SK-MEL-5 (cell line): ENCODE results near the gene PPTC7. TPM values are rescaled to one million over a fixed set of nuclear protein-coding genes. Genes with fewer than 3 reads are reported as not detected.
"Not testable (repeated sequence)": the region's sequence is repeated elsewhere in the genome, so short reads cannot be mapped to it uniquely, and the experiment has no call there.

Experiments
- DNase-seq: peaks from one replicate; pipeline ENCODE4 v3.0.0-alpha.2; 2016; ENCODE audit warnings: low read depth, low spot score
- in situ Hi-C: cut with HindIII; loops from 2 replicates; pipeline ENCODE4 v1.10.0; 2016; ENCODE audit warnings: low sequenced_read_pairs, high pct_unique_total_duplicates, low pct_unique_long_range_greater_than_20kb
- total RNA-seq: library from RNA; depleted of rRNA; stranded (reverse); fragments of >200 nt; shearing (Covaris generic); gene quantifications from 2 replicates; pipeline ENCODE4 v1.2.3, GENCODE V29; 2014

The PPTC7 gene
- total RNA-seq, 1 experiment from 2014 or later: 18.9 TPM

DNA sequence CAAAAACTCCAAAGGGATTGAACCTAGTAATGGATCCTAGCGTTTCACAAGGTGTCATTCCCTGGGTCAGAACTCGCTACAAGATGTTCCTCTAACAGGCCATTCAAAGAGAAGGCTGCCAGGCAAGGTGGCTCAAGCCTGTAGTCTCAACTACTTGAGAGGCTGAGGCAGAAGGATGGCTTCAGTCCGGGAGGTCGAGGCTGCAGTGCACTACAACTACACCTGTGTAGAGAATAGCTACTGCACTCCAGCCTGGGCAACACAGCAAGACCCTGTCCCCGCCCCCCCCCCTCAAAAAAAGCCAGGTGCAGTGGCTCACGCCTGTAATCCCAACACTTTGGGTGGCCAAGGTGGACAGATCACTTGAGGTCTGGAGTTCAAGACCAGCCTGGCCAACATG, 14.4 kb downstream of the PPTC7 start:
- in situ Hi-C loops: no loop called here
- DNase-seq: no peak

DNA sequence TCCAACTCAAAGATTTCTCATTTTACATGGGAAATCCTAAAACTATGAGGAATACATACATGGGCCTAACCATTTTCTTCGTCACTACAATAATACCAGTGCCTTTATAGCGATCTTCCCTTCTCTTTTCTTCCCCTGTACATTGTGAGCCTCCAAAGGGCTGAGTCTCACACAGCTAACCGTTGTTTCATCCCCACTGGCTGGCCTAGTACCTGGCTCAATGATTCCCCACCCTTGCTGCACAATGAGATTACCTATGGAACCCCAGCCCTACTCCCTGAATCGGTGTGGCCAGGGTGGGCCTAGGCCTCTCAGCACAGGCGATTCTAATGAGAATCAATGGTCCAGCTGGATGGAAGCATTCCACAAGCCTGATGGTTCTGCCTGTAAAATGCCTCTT, 16.1 kb downstream of the PPTC7 start:
- DNase-seq: no peak

DNA sequence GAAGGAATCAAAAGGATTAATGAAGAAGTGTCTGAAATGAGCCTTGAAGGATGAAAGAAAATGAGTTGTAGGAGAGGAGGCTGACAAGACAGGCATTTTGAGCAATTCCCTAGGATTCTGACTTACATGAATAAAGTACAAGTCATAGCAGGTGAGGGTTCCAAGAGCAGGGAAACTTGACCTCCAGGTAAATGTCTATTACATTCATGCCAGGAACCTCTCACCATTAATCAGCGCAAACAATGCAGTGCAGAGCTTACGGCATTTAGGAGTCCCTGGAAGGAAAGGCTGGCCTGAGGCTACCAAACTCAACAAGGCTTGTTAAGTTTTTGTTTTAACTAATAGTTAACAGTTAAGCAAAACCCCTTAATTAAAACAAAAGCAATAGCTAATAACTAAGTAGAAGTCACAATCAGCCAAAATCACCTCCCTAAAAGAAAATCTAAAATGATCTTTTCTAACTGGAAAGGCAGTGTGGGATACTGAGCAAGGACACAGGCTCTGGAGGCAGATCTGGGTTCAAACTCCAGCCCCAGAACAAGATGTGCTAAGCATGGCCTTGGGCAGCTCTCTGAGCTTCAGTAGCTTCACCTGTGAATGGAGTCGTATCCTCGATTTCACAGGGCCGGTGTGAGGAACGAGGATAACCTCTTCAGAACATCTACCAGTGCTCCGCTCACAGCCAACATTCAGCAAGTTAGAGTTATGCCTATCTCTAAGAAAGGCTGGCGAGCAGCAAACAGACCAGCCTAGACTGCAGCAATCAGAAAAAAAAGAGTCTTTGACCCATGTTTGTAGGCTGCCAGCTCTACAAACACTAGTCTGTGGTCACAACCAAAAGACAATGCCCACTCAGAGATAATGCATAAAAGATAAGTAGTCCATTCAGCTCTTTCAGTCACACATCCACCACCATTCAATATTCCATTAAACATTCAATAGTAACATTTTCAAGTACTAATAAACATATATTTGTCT, 16.9 kb downstream of the PPTC7 start:
- peak; percentile 58 for DNase-seq
- in situ Hi-C loops: no loop called here

More for the DNA sequence above, 16.1 kb downstream of the PPTC7 start:
- in situ Hi-C loops: no loop called here

GRCh38 chr12:110564471-110564991, 18.6 kb downstream of the PPTC7 start:
- in situ Hi-C loops: no loop called here

DNA sequence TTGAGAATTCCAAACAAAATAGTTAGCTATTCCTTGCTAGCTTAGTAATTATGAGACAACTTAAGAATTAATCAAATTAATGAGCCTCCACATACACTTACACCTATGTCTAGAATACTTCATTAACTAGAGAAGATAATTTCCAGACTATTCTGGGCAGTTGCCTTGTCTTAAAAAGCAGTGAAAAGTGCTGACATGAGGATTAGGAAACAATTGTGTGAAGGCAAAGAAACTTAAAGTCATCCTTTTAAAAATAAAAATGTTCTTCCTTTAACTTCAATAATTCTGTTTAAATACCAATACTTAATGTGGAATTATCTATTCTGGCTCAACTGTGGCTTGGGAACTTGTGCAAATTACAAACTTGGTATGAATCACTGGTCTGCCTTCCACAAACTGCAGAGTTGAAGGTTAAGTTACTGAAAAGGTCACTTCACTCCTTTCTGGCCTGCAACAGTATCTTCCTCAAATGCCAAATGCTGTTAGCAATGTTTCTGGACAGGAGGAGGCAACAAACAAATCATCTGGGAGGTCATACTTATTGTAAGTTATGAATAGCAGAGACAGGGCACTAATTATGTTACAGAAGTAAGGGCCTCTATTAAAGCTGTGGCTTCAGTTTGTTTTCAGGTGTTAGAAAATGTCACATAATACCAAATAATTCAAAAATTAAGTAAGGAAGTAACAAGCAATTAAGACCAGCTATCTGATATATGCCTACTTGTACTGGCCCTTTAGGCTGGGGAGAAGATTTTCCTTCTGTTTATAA, 19.2 kb downstream of the PPTC7 start:
- peak; percentile 74 for DNase-seq
- in situ Hi-C loops: no loop called here

More at GRCh38 chr12:110564471-110564991, 18.6 kb downstream of the PPTC7 start:
- no peak for DNase-seq

DNA sequence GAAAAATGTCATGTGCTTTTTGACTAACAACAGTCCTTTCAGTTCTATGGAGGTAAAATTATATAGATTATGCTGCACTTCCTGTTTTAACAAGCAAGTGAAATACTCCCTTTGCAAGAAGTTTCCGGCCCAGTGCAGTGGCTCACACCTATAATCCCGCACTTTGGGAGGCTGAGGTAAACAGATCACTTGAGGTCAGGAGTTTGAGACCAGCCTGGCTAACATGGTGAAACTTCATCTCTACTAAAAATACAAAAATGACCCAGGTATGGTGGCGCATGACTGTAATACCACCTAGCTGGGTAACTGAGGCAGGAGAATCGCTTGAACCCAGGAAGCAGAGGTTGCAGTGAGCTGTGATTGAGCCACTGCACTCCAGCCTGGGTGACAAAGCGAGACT, 20.7 kb downstream of the PPTC7 start:
- in situ Hi-C loops: not testable (repeated sequence)
- peak; percentile 63 for DNase-seq

GRCh38 chr12:110561471-110562201, 21.5 kb downstream of the PPTC7 start:
- no peak for DNase-seq
- in situ Hi-C loops: no loop called here

DNA sequence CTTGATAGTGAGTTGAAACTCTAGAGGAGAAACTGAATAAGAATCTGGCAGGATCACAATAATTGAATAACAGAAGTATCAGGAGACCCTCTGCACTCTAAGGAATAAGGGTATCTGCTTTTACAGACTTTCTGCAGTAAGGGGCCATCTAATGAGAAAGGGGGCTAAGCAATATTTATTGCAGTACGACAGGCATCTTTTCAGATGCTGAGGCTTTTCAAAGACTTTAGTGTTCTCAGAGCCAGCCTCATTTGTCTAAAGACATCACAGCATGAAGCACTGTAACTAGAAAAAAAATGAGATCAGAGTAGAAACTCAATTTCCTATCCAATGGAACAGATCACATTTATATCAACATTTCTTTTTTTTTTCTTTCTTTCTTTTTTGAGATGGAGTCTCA, 22.2 kb downstream of the PPTC7 start:
- DNase-seq: no peak
- in situ Hi-C loops: no loop called here

GRCh38 chr12:110560048-110560447, 23.1 kb downstream of the PPTC7 start:
- in situ Hi-C loops: no loop called here

GRCh38 chr12:110558945-110559344, 24.2 kb downstream of the PPTC7 start:
- in situ Hi-C loops: not testable (repeated sequence)

More at GRCh38 chr12:110560048-110560447, 23.1 kb downstream of the PPTC7 start:
- no peak for DNase-seq

DNA sequence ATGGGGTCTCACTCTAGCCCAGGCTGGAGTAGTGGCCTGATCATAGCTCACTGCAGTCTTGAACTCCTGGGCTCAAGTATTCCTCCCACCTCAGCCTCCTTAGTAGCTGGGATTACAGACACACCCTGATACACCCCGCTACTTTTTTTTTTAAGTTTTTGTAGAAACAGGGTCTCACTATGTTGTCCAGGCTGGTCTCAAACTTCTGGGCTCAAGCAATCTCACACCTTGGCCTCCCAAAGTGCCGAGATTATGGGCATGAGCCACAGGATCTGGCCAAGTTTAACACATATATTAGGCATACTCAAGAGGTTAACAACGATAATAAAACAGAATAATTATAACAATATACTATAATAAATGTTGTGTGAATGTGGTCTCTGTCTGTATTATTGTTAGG, 25.8 kb downstream of the PPTC7 start:
- no peak for DNase-seq
- in situ Hi-C loops: no loop called here

More at GRCh38 chr12:110558945-110559344, 24.2 kb downstream of the PPTC7 start:
- DNase-seq: not testable (repeated sequence)

GRCh38 chr12:110556705-110557104, 26.4 kb downstream of the PPTC7 start:
- in situ Hi-C loops: no loop called here
- no peak for DNase-seq

DNA sequence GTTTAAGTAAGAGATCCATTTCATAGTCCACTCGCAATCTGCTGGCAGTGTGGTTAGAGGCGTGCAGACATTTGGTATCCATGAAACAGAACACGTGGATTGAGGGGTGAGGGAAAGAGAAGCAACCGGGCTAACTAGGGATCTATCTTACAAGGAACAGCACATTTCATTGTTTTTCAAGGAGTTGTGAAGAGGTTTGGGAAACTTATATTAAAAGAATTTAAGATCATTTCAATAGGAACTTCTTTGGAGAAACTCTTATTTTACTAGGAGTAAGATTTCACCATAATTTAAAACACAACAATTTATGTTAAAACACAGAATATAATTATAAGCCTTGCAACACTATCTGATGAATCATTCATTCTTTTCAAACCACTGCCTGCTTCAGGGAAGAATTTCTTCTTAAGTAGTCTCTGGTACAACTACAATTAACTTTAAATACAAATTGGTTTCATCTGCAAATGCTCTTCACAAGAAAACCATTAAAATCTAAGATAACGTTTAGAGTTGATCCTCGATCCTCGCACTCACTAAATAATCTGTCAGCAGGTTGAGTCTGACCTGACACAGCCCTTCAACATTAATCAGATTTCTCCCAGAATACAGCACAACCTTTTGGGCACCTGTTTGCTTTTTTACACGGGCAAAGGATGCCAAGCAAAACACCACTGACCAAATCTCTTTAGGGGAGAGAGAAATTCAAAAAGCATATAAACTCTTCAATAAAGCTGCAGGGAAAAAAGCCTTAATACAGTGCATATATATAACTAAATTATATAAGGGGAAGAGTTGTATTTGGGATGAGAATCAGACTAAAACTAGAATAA, 27.3 kb downstream of the PPTC7 start:
- in situ Hi-C loops: no loop called here
- DNase-seq: peak; percentile 72

GRCh38 chr12:110554184-110554583, 28.9 kb downstream of the PPTC7 start:
- in situ Hi-C loops: no loop called here
- DNase-seq: no peak

GRCh38 chr12:110550981-110551380, 32.1 kb downstream of the PPTC7 start:
- DNase-seq: no peak
- in situ Hi-C loops: no loop called here

GRCh38 chr12:110549716-110550115, 33.4 kb downstream of the PPTC7 start:
- in situ Hi-C loops: no loop called here
- DNase-seq: no peak

- in situ Hi-C loops: no loop called here
- no peak for DNase-seq
These were observed 34.4 kb downstream of the PPTC7 start for GRCh38 chr12:110548678-110549077.
